T47D (cell line): ENCODE data around the gene CIAO2B.

Experiments used
- DNase-seq, 2 experiments: peaks; one replicate each; pipeline versions ENCODE4 v3.0.0 to v3.0.0-alpha.2; 2011 to 2012; ENCODE audit warnings: low read depth in 1 of 2, low spot score in 1 of 2
- JUND ChIP-seq: IDR thresholded peaks from 2 replicates; pipeline ENCODE4 v1.6.1; 2012; ENCODE audit warnings: low read depth
- in situ Hi-C: cut with HindIII; loops from 2 replicates; pipeline ENCODE4 v1.10.0; 2016; ENCODE audit warnings: low sequenced_read_pairs, low pct_unique_long_range_greater_than_20kb

CIAO2B gene

DNA sequence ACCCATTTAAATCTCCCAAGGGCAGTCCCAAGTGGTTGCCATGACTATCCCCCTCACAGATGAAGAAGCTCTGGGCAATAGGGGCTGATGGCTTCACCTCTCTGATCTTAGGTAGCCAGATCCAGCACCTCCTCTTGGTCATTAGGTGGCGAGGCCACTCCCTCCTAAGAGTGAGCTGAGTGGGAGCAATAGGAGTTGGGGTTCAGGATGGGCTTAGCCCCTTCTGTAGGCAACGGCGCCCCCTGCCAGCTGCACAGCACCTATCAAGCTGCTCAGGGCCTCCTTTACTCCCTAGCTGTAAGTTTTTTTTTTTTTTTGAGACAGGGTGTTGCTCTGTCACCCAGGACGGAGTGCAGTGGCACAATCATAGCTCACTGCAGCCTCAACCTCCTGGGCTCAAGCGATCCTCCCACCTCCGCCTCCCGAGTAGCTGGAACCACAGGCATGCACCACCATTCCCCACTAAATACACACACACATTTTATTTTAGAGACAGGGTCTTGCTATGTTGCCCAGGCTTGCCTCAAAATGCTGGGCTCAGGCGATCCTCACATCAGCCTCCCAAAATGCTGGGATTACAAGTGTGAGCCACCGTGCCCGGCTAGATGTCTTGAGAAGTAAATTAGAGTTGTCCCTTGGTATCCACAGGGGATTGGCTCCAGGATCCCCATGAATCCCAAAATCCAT, 5.4 kb downstream of the CIAO2B start:
- no peak for DNase-seq
- in situ Hi-C loops, result no loop called here
- no peak for TF ChIP-seq JUND

DNA sequence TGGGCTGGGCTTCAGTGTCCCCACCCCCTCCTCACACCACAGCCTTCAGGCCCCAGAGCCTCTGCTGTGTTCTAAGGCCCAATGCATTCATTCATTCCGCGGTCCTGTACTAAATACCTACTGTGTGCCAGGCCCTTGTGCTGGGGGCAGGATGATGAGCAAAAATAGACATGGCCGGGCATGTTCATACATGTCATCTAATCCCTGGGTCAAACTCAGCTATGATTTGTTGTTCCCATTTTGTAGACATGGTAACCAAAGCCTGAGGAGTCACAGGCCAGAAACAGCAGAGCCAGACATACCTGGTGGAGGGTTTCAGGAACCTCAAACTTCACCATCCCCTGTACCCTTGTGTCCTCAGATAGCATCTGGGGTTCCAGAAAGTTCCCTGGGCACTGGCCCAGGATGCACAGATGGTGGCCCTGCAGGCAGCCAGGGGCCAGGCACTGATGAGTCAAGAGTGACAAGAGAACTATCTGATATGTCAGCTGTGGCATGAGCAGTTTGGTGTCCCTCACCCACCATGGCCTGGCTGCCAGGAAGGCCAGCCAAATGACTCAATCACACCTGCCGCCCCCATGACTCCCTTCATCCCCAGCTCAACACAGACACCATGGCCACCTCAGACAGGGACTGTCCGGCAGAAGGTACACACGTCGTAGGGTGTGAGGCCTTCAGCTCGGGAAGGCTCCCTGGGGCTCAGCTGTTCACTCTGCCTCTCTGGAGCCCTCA, 6.1 kb downstream of the CIAO2B start:
- no peak for TF ChIP-seq JUND
- DNase-seq, result no peak
- in situ Hi-C loops, result no loop called here

DNA sequence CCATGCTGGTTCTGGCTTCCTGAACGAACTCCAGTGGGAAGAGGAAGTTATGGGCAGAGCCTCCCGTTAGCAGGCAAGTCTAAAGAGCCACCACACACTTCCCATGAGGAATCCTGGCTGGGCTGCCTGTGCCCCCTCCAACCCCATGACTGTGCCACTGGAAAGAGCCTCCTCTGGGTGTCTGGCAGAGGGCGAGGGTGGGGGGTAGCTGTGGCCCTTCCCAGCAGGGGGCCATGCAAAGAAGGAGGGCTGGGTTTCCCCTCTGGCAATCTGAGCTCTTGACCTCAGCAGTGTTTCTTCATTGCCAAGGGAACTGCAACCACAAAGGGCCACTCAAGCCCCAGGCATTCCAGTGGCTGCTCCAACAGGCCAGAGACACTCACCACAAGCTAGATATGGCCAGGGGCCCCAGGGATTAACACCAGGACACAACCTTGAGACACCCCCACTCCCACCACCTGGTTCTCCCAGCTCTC, 7.2 kb downstream of the CIAO2B start:
- no peak for TF ChIP-seq JUND
- peak in 1 of 2 experiments; percentile 20 for DNase-seq
- in situ Hi-C loops, result no loop called here

DNA sequence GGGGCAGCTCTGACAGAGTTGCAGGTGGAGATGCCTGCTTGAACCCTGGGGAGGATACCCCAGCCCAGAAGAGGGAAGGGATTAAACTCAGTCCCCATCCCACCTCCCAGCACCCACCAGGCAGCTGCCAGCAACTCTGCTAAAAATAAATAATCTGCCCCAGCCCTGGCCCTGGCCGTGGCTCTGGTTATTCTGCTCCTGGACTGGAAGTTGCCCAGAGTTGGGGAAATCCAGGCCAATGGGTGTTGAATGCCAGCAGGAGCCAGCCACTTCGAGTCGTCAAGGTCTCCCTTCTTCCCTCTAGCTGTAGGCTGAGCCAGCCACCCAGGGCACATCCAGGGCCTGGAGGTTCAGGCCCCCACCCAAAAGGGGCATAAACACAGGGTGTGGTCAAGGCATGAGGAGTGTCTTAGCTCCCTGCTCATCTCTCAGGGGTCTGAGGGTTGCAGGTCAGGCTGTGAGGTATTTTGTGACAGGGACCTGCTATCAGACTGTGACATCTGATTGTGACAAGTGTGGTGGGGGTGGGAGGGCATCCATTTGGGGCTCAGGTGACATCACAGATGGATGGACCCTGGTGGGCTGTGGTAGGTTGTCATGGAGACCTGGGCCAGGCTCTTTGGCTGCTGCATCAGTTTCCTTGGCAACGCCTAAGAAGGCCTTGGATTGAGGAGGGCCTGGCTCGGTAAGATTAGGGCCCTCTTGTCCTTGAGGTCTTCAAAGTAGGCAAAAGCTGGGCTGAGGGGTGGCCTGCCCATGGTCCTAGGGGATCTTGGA, 7.8 kb downstream of the CIAO2B start:
- no peak for DNase-seq
- no peak for TF ChIP-seq JUND
- in situ Hi-C loops, result no loop called here

DNA sequence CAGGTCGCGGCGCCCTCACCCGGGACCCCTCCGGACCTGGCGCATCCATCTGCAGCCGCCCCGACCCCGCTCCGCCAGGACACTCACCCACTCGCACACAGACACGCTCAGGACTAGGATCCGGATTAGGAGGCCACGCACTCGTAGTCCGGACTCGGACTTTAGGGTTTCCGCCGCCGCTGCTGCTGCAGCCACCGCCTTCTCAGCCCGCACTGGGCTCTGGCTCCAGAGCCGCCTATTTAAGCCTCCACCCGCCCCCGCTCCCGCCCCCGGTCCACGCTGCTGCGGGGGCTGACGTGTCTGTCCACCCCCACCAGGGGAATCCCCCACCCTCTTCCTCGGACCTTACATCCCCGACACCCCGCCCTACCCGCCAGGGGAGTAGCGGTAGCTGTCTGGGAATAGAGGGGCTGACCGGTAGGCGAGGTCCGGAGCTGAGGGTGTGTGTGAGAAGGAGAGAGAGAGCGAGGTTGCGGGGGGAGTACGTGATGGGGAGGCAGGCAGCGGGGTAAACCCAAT, 8.8 kb downstream of the CIAO2B start, which contains the start of gene RRAD:
TSS of gene RRAD (minus strand) at position 214 of the 519 bp plus-strand sequence. CDS start 356 bp downstream, outside the sequence.
- in situ Hi-C loops, result no loop called here
- TF ChIP-seq JUND, result no peak
- no peak for DNase-seq

DNA sequence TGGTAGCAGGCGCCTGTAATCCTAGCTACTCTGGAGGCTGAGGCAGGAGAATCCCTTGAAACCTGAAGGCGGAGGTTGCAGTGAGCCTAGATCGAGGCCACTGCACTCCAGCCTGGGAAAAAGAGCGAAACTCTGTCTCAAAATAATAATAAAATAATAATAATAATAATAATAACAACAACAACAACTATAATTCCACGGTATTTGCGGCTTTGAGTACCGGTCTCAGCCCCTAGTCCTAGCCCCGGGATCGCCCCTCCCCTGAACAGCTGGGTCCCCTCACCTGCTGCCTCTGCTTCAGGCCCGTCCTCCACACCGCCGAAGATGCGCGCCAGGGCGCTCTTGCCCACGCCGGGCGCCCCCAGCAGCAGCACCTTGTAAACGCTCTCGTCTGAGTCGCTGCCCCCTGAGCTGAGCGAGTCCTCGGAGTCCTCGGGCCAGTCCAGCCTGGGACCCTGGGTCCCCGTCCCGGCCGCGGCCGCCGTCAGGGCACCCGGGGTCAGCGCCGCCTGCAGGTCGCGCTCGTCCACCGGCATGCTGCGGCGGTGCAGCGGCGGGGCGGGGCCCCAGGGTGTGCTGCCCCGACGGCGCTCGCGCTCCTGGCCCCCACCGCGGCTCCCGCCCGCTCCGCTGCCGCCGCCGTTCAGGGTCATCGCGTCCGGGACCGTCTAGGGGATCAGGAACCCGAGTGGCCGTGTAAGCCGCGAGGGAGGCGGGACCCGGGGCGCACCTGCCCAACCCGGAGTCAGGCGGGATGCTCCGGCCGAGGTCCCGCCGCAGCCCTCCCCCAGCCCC, 9.5 kb downstream of the CIAO2B start:
- TF ChIP-seq JUND, result no peak
- DNase-seq, result peak; percentile 37 to 56
- in situ Hi-C loops, result no loop called here

DNA sequence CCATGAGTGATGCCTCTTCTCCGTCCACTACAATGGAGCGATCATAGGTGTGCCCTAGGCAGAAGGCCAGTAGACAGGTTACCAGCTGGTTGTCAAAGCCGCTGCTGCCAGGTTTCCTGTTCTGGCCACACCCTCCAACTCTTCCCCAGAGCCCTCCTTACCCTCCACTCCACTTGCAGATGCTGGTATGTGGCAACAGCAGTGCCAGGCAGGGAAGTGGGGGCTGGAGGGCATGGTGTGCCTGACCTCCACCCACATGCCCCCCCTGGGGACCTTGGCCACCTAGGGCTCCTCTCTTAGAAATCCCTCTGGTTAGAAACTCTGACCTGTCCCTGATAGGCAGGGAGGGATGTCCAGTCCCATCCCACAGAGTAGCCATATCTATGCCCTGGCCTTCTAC, 10.3 kb downstream of the CIAO2B start:
- TF ChIP-seq JUND, result no peak
- DNase-seq, result no peak
- in situ Hi-C loops, result no loop called here

DNA sequence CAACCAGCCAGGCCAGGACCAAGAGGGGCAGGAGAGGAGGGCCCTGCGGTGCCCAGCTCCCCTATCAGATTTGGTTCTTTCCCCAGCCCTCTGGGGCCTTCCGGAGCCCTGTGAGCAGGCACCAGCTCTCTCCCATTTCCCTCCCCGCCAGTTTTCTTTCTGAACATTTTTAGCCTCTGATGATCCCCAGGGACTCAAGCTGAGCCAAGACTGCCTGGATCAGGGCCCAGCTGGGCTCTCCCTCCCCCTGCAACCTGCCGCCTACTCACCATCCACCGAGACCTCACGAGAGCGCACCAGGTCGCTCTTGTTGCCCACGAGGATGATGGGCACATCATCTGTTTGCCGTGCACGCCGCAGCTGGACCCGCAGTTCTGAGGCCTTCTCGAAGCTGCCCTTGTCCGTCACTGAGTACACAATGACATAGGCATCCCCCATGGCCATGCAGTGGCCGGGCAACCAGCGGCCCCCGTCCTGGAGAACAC, 10.9 kb downstream of the CIAO2B start:
- no peak for TF ChIP-seq JUND

DNA sequence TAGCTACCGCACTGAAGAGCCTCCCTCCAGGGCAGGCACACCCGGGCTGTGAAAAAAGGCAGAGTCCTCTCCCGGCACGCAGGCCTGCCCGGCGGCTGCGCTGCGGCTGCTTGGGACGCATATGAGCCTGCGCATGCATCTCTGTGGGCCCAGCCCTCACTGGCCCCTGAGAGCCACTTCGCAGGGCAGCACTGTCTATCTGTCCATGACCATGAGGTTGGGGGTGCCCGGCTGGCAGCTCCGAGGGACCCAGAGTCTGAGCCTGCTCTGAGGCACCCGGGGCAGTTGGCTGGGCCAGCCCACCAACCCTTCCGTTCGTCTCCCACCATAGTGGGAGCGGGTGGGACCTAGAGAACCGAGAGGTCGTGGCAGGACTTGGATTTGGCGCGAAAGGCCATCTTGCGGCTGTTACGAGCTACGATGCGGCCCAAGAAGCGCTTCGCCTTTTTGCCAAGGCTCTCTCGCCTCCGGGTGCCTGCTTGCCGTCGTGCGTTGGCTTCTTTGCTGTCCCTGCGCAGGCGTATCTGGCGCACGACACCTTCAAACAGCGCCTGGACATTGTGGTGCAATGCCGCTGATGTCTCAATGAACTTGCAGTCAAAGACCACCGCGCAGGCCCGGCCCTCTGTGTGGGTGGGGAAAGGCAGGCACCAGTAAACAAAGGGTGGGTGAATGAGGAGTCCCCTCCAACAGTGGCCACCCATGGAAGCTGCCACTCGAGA, 12.3 kb downstream of the CIAO2B start:
- DNase-seq, result no peak
- in situ Hi-C loops, result no loop called here
- TF ChIP-seq JUND, result no peak

More for the DNA sequence above, 10.9 kb downstream of the CIAO2B start:
- in situ Hi-C loops, result no loop called here
- no peak for DNase-seq

DNA sequence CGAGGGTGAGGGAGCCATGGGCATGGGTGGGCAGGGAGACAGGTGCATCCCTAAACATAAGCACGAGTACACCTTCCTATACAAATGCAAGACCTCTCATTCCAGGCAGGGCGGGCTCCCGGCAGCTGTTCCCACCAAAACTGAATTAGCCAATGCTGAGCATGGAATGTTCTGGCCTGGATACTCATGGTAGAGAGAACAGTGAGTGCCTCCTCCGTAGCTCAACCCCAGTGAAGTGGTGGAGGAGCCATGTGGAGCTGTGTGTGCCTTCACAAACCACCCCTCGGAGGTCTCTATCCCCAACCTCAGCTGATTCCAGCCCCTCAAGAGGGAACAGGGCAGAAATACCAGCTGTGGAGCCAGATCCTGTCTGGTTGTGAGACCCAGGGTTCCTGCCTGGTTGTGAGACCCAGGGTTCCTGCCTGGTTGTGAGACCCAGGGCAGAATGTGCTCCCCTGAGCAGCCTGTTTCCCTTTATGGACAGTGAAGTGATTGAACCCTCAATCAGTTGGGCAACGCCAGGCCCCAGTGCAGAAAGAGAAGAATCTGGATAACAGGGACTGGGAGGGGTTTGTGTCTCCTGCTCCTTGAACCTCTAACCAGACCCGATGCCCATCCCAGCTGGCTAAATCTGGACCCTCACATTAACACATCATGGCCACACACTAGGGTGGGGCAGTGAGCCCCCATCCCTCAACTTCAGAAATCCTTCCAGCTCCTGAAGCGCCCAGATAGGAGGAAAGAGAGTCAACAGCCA, 13.1 kb downstream of the CIAO2B start:
- in situ Hi-C loops, result no loop called here
- TF ChIP-seq JUND, result no peak
- DNase-seq, result no peak

DNA sequence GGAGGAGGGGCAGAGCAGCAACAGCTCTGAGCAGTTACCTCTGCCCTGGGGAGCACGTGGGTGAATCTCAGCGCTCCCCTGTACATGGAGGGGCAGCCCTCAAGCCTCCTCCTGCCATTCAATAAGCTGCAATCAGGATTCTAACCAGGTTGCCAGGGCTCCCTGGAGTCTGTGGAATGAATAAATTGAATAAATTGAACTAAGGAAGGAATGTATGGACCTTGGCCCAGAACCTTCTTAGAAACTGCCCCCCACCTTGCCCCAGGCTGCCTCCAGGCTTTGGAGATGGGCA, 14.0 kb downstream of the CIAO2B start:
- no peak for TF ChIP-seq JUND
- no peak for DNase-seq
- in situ Hi-C loops, result no loop called here
